K562 (cell line): ENCODE data around the gene PCDHA6. TPM values are rescaled to one million over a fixed set of nuclear protein-coding genes. Genes with fewer than 3 reads are reported as not detected.
A peak's percentile ranks its signal among the peaks of the same experiment; 100 is the strongest.

ENCODE experiments used
- ATAC-seq: fragments of 200-7000 bp; cut with Tn5 transposase; 3 replicates; pipeline ENCODE4 v1.9.1; 2020; ENCODE audit warnings: moderate library complexity
- BruUV-seq: library from RNA; stranded (reverse); fragments of 400-500 nt; replicated peaks from 2 replicates; lab custom pipeline; 2021; lab: Mats Ljungman, UMichigan
- CTCF ChIA-PET: fragments of 300-600 bp; formaldehyde crosslinking; extraction: SDS; loops from one replicate; lab custom pipeline; 2021; ENCODE audit warnings: low intra/inter-chr PET ratio; lab: Yijun Ruan, JAX
- POLR2A ChIA-PET: fragments of 300-600, 350-650 bp; sonication (Branson Sonifier 250); formaldehyde crosslinking; extraction: SDS; loops from one replicate; lab custom pipeline; 2021; ENCODE audit warnings: antibody characterized with exemption, inconsistent platforms; lab: Yijun Ruan, JAX
- DNase-seq, 4 experiments: peaks; one replicate each; pipeline versions ENCODE4 v3.0.0 to v3.0.0-alpha.2; 2011 to 2018; ENCODE audit warnings: low spot score in 3 of 4, mixed read lengths in 3 of 4; ENCODE audit errors: extremely low read depth in 1 of 4
- FAIRE-seq: peaks from 2 replicates; lab custom pipeline; 2011; peaks lifted over from hg19 to GRCh38; lab: Jason Lieb, UNC
- H2AFZ ChIP-seq: 2 replicates; pipeline ENCODE4 v1.6.0; 2011; ENCODE audit warnings: low read depth, low read length, control low read depth, inconsistent platforms
- H3K27ac ChIP-seq: fragments of 200-600 bp; 3 replicates; pipeline ENCODE4 v1.8.0; 2011; ENCODE audit warnings: low read depth, mild to moderate bottlenecking, control low read depth, inconsistent platforms, low read length, moderate library complexity, mixed read lengths; ENCODE audit errors: extremely low read depth
- H3K27me3 ChIP-seq, 2 experiments: fragments of 300-600 bp in 1 of 2; 2 replicates in 1 of 2; 3 replicates in 1 of 2; pipeline versions ENCODE4 v1.6.0 to v1.8.0; 2011; ENCODE audit warnings: inconsistent platforms in 2 of 2, low read length in 2 of 2, mild to moderate bottlenecking in 1 of 2, mixed read lengths in 1 of 2, moderate library complexity in 1 of 2; ENCODE audit not compliant: control insufficient read depth in 2 of 2, insufficient read depth in 2 of 2
- H3K36me3 ChIP-seq: fragments of 300-600 bp; 3 replicates; pipeline ENCODE4 v1.8.0; 2011; ENCODE audit warnings: mild to moderate bottlenecking, low read length, inconsistent platforms; ENCODE audit not compliant: control insufficient read depth, insufficient read depth
- H3K4me1 ChIP-seq, 2 experiments: fragments of 200-600 bp in 1 of 2; replicated peaks in 1 of 2; 2 replicates in 1 of 2; 3 replicates in 1 of 2; pipeline versions ENCODE4 v1.5.1 to v1.8.0; 2011; ENCODE audit warnings: inconsistent platforms in 2 of 2, low read length in 2 of 2, mild to moderate bottlenecking in 1 of 2, mixed read lengths in 1 of 2, moderate library complexity in 1 of 2; ENCODE audit not compliant: control insufficient read depth in 2 of 2, insufficient read depth in 2 of 2
- H3K4me2 ChIP-seq: 2 replicates; pipeline ENCODE4 v1.6.1; 2011; ENCODE audit warnings: low read length, control low read depth, inconsistent platforms, mixed read lengths; ENCODE audit not compliant: insufficient read depth
- H3K4me3 ChIP-seq: fragments of 200-600 bp; sonication (generic), shearing (Covaris generic); 2 replicates; pipeline ENCODE4 v1.5.1; 2016; ENCODE audit warnings: control low read depth, inconsistent platforms
- H3K79me2 ChIP-seq: fragments of 200-600 bp; 3 replicates; pipeline ENCODE4 v1.8.0; 2011; ENCODE audit warnings: low read length, inconsistent platforms; ENCODE audit not compliant: control insufficient read depth, insufficient read depth
- H3K9ac ChIP-seq, 2 experiments: 2 replicates each; pipeline versions ENCODE4 v1.6.0 to v1.6.1; 2011; ENCODE audit warnings: low read depth in 2 of 2, low read length in 2 of 2, control low read depth in 1 of 2, inconsistent platforms in 1 of 2, mild to moderate bottlenecking in 1 of 2, mixed read lengths in 1 of 2; ENCODE audit not compliant: insufficient read depth in 1 of 2
- H3K9me1 ChIP-seq: one replicate; pipeline ENCODE4 v1.6.0; 2011; ENCODE audit warnings: inconsistent platforms, mild to moderate bottlenecking, low read length, moderate library complexity; ENCODE audit not compliant: control insufficient read depth, insufficient read depth
- H3K9me3 ChIP-seq: replicated peaks from 2 replicates; pipeline ENCODE4 v1.5.1; 2011; ENCODE audit warnings: low read depth, low read length, inconsistent platforms; ENCODE audit not compliant: control insufficient read depth, insufficient read depth
- H4K20me1 ChIP-seq: replicated peaks from 2 replicates; pipeline ENCODE4 v1.6.1; 2011; ENCODE audit warnings: low read length, inconsistent platforms, mixed read lengths; ENCODE audit not compliant: control insufficient read depth, insufficient read depth
- CTCF ChIP-seq, 3 experiments: IDR thresholded peaks in 2 of 3; conservative IDR thresholded peaks in 1 of 3; 2 replicates each; pipeline ENCODE4 v1.5.1; 2011 to 2012; ENCODE audit warnings: low read length in 3 of 3, mild to moderate bottlenecking in 3 of 3, control low read depth in 2 of 3, improper control_type of control experiment in 1 of 3, inconsistent platforms in 1 of 3, low read depth in 1 of 3, mixed read lengths in 1 of 3, moderate library complexity in 1 of 3; ENCODE audit not compliant: insufficient read depth in 2 of 3
- GTF2A2 ChIP-seq: IDR thresholded peaks from 2 replicates; pipeline ENCODE4 v1.6.1; 2016; ENCODE audit warnings: mild to moderate bottlenecking, missing genetic modification characterization, missing compliant biosample characterization
- HIVEP1 ChIP-seq: fragments of 250-450 bp; sonication (Bioruptor Pico); IDR thresholded peaks from 2 replicates; pipeline ENCODE4 v1.4.0; 2020; ENCODE audit warnings: mild to moderate bottlenecking
- MYC ChIP-seq, 2 experiments: fragments of 250-450 bp in 1 of 2; sonication (Bioruptor Pico) in 1 of 2; IDR thresholded peaks; 2 replicates each; pipeline versions ENCODE4 v1.5.1 to v1.6.1; 2012 to 2021; ENCODE audit warnings: low read depth in 2 of 2, borderline replicate concordance in 1 of 2, improper control_type of control experiment in 1 of 2, low read length in 1 of 2, mild to moderate bottlenecking in 1 of 2, moderate library complexity in 1 of 2
- SLC30A9 ChIP-seq: fragments of 250-450 bp; sonication (Bioruptor Pico); IDR thresholded peaks from 2 replicates; pipeline ENCODE4 v1.8.0; 2022; ENCODE audit warnings: mild to moderate bottlenecking, moderate library complexity
- WGBS: fragments of 100-300 bp; shearing (Covaris generic); methylation state at CpG from one replicate; pipeline ENCODE4 v1.1.6; 2016; ENCODE audit warnings: low coverage, mixed read lengths; ENCODE audit not compliant: insufficient coverage; ENCODE audit errors: missing lambda C conversion rate; 5-methylcytosine and 5-hydroxymethylcytosine counted together
- in situ Hi-C: fragments of 300-500 bp; cut with MboI; formaldehyde crosslinking; loops from 4 replicates; pipeline ENCODE4 v1.15.0; 2018; ENCODE audit warnings: inconsistent platforms, mixed read lengths
- intact Hi-C: fragments of 100-400 bp; cut with micrococcal nuclease; formaldehyde crosslinking; loops from 2 replicates; pipeline ENCODE4 v1.14.2; 2022
- polyA plus RNA-seq, 8 experiments: library from polyadenylated mRNA; depleted of rRNA in 4 of 8; stranded (reverse) in 5 of 8; unstranded in 3 of 8; fragments of >200 nt; fragmentation: Nextera tagmentation in 2 of 8; fragmentation: Illumina TruSeq in 1 of 8; extraction: Ambion mirVana in 2 of 8; extraction: Trizol in 1 of 8; gene quantifications; 2 replicates each; pipeline versions ENCODE4 v1.2.1 to v1.2.3, GENCODE V29; 2011 to 2014; ENCODE audit warnings: inconsistent platforms in 1 of 8, missing spikeins in 1 of 8
- total RNA-seq, 7 experiments: library from RNA; depleted of rRNA in 6 of 7; stranded (reverse); fragments of >200 nt in 6 of 7; fragmentation: Illumina TruSeq in 2 of 7; extraction: Trizol in 2 of 7; gene quantifications; 2 replicates each; pipeline versions ENCODE4 v1.2.1 to v1.2.3, GENCODE V29; 2011 to 2021; ENCODE audit warnings: low replicate concordance in 1 of 7

PCDHA6 gene
- total and polyA plus RNA-seq, 9 of the 15 experiments (the other 6 are each of a cell fraction or from before 2014, with no cell fraction given): not detected

- Histone ChIP-seq H3K9ac (no peak overlapping the region), H3K4me1 (peaks cover 0 to 17% of the 10 kb centered on the region in 2 experiments; a peak in 2 of 5 replicates), H3K4me2 (no peak overlapping the region), H2AFZ (no peak overlapping the region), H4K20me1 (no peaks in the 10 kb centered on the region), H3K27ac (no peak overlapping the region), H3K4me3 (no peak overlapping the region), H3K36me3 (no peaks in the 10 kb centered on the region), H3K9me3 (no peaks in the 10 kb centered on the region; the same call in 1 of the 2 replicates), H3K27me3 (no peaks in the 10 kb centered on the region), H3K9me1 (no peaks in the 10 kb centered on the region), H3K79me2 (no peaks in the 10 kb centered on the region)
- in situ Hi-C loops: no loop called here
- ChIA-PET POLR2A (no interaction called here), CTCF (no interaction called here)
- ATAC-seq (no peak), FAIRE-seq (no peak), DNase-seq (no peak)
- BruUV-seq: no TSS peak
- no peak for TF ChIP-seq SLC30A9 (CRISPR knock-in tag)
- TF ChIP-seq HIVEP1 (CRISPR knock-in tag): no peak
- TF ChIP-seq MYC (IDR thresholded peaks at IDR 0.05; ENCODE audit: low read depth, low read length): no peak
- no peak for TF ChIP-seq MYC (CRISPR knock-in tag; IDR thresholded peaks at IDR 0.05; ENCODE audit: borderline replicate concordance, low read depth)
- intact Hi-C loops: no loop called here
- 20% methylated on average over 38 of the region's 38 CpGs for WGBS
Observed at GRCh38 chr5:140823475-140823874, 4.3 kb upstream of the PCDHA6 start.

- POLR2A ChIA-PET: no interaction called here
Observed at GRCh38 chr5:140828362-140828737, 590 bp downstream of the PCDHA6 start.

More at GRCh38 chr5:140828362-140828737, 590 bp downstream of the PCDHA6 start:
- H3K4me2 ChIP-seq: no peak overlapping the region
- no peaks in the 10 kb centered on the region for H3K9me3 ChIP-seq
- CTCF ChIA-PET: no interaction called here
- H3K79me2 ChIP-seq: no peaks in the 10 kb centered on the region
- H3K9me1 ChIP-seq: no peaks in the 10 kb centered on the region
- TF ChIP-seq CTCF (IDR thresholded peaks at IDR 0.05 in 2 of 3, conservative IDR thresholded peaks at IDR 0.05 in 1 of 3; ENCODE audit: insufficient read depth in 2 of 3, low read depth in 1 of 3, low read length in 3 of 3): peak in 2 of 3 experiments; percentile 5 to 15; a peak in 2 of 6 replicates
- TF ChIP-seq GTF2A2: no peak
- no TSS peak for BruUV-seq
- intact Hi-C loops (loop anchor here (5.0 kb wide), 1 partner anchor 214 kb away; no protein-coding TSS in a partner anchor), in situ Hi-C loops (no loop called here)
- H3K27me3 ChIP-seq: no peaks in the 10 kb centered on the region
- no peaks in the 10 kb centered on the region for H3K36me3 ChIP-seq
- H3K9ac ChIP-seq: no peak overlapping the region
- ATAC-seq: no peak
- H2AFZ ChIP-seq: no peak overlapping the region
- no peak for DNase-seq
- FAIRE-seq: no peak
- H4K20me1 ChIP-seq: no peaks in the 10 kb centered on the region
- H3K4me3 ChIP-seq: no peak overlapping the region
- no peak overlapping the region for H3K27ac ChIP-seq
- H3K4me1 ChIP-seq: peaks cover 0 to 15% of the 10 kb centered on the region in 2 experiments; a peak in 2 of 5 replicates
- WGBS: 6% methylated on average over 15 of the region's 18 CpGs
